GM04503 (cell line): ENCODE results near the gene BCL2L15.
A peak's percentile ranks its signal among the peaks of the same experiment; 100 is the strongest.
"Not testable (repeated sequence)": the region's sequence is repeated elsewhere in the genome, so short reads cannot be mapped to it uniquely, and the experiment has no call there.

ENCODE experiments used
- DNase-seq: peaks from one replicate; pipeline ENCODE4 v3.0.0-alpha.2; 2012; ENCODE audit warnings: low read depth

Gene BCL2L15

DNA sequence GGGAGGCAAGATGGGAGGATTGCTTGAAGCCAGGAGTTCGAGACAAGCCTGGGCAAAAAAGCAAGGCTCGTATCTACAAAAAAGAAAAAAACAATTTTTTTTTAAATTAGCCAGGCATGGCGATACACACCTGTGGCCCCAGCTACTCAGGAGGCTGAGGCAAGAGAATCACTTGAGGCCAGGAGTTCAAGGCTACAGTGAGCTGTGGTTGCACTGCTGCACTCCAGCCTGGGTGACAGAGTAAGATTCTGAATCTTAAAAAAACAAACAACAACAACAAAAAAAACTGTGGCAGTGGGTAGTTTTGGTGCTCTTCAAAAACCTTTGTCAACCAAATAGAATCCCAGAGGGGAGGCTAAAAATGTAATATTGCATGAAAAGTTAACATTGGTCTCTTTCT is 16.6 kb downstream of the BCL2L15 start:
- DNase-seq, result no peak

DNA sequence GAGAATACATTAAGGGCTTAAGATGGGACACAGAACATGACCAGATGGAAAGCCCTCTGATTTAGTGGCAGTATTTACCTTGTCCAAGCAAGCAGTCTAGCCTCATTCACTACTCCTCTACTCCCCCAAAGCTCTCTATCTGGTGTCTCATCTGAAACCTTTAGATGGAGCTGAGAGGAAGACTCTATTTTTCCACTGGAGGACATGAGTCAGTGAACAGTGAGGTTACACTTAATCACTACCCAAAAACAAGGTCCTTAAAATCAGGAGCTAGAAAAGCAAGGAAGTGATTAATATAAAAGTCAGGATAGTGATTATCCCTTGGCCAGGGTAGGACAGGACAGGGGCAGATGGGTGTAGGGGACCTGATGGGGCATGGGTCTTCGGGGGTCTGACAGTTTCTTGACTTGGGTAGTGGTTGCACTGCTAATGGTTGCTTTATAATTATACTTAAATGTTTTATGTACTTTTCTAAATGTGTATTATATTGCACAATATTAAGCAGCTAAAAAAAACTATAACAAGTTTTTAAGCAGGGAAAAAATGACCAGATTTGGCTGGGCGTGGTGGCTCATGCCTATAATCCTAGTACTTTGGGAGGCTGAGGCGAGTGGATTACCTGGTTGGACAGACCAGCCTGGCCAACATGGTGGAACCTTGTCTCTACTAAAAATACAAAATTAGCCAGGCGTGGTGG is 18.8 kb downstream of the BCL2L15 start:
- no peak for DNase-seq

DNA sequence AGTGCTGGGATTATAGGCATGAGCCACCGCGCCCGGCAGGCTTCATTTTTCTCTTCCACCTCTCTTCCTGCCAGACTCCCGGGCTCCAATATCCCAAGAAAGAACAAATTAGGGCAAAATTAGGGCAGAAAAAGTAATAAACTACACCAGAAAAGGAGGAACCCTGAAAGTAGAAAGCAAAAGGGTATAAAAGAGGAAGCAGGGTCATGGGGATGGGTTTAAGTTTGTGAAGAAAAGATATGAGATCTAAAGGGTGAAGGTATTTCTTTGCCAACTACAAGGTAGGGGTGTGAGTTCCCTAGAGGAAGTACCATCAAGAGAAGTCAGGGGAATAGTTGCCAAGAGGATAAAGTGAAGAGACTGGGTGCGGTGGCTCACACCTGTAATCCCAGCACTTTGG is 25.7 kb downstream of the BCL2L15 start:
- no peak for DNase-seq

DNA sequence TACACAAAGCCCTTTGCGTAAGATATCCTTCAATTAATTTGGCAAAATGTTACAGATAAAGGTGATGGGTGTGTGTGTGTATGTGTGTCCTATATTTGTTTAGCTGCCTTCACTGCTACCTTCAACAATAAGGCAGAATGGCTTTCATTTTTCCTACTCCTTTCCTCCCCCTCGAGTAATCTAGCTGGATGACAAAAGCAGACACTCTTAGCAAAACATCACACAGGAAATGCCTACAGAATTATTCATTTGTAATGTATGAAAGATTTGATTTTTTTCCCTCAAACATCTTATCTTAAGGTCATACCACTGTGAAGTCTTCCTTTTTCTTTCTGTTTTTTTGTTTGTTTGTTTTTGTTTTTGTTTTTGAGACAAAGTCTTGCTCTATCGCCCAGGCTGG is 26.5 kb downstream of the BCL2L15 start:
- DNase-seq, result peak; percentile 44

DNA sequence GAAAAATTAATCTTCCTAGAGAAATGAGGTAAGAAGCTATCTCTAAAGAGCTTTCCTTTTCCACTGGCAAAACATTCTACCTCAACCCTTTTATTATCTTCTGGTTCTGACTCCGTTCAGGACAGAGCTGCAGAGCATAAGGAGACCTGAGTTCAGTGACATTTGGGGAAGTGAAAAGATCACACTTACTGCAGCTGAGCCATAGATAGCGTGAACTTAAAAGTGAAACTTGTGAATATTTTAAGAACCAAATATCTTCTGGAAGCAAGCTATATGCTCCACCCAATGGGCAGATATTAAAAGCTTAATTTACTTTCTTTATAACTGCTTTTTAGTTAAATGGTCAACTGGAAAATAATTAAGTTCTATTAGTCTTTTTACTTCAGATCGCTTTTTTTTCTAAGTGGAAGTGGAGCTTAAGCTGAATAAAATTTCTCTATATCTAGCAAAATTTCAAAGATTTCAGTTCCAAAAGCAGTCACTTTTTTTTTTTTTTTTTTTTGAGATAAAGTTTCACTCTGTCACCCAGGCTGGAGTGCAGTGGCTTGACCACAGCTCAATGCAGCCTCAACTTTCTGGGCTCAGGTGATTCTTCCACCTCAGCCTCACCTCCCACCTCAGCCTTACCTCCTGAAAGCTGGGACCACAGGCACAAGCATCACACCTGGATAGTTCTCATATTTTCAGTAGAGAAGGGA is 27.8 kb downstream of the BCL2L15 start:
- DNase-seq, result no peak

DNA sequence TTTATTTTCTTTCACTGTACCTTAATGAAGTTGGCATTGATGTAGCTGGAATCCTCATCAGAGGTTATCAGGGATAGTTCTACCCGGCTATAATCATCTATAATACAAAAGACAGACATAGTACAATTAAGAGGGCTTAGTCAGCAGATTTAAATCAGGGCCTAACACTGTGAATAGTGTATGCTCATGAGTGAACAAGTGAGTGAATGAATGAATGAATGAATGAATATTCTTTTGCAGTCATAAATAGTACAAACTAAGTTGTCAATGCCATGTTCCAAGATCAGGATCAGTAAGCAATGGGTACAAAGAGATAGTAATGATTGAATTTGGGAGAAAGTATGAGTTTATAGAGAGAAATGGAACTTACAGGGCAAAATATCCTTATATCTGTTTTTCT is 28.4 kb downstream of the BCL2L15 start:
- no peak for DNase-seq

DNA sequence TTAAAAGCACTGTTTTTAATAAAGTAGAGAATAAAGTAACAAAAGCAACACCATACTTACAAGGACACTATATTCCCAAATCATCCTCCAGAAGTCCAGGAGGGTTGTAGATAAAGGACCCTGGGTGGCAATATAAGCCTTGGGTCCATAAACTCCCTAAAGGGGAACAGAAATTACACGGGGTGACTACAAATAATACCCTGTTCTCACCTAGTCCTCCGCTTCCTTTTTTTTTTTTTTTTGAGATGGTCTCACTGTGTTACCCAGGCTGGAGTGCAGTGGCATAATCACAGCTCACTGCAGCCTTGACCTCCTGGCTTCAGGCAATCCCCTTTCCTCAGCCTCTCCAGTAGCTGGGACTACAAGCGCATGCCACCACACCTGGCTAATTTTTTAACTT is 29.0 kb downstream of the BCL2L15 start:
- DNase-seq, result no peak

DNA sequence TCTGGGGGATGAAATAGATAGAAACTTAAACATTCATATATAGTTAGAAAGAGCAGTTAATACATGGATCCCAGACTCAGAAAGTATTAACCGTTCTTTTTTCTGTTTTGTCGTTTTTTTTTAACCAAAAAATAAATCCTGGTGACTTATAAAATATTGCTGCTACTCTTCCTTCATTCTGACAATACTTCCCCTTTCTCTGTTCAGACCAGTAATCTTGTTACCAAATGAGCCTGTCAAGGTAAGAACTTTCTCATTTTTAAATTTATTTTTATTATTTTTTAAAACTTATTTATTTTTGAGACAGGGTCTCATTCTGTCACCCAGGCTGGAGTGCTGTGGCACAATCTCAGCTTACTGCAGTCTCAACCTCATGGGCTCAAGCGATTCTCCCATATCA is 29.6 kb downstream of the BCL2L15 start:
- no peak for DNase-seq

DNA sequence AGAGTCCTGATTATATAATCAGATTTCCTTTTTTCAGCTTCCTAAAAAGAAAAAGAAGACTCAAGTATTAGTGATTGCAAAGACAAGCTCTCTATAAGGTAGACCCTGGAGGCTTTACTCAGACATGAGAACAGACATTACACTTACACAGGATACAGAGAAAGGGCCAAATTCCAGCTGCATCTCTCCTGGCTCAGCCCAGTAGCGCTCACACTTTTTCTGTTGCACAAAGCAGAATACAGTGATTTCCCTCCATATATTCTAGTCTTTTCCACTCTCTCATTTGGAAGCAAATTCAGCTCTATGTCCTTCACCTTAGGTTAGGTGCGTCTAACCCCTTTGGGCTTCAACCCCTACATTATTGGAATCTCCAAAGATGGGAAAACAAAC is 31.0 kb downstream of the BCL2L15 start:
- DNase-seq, result no peak

DNA sequence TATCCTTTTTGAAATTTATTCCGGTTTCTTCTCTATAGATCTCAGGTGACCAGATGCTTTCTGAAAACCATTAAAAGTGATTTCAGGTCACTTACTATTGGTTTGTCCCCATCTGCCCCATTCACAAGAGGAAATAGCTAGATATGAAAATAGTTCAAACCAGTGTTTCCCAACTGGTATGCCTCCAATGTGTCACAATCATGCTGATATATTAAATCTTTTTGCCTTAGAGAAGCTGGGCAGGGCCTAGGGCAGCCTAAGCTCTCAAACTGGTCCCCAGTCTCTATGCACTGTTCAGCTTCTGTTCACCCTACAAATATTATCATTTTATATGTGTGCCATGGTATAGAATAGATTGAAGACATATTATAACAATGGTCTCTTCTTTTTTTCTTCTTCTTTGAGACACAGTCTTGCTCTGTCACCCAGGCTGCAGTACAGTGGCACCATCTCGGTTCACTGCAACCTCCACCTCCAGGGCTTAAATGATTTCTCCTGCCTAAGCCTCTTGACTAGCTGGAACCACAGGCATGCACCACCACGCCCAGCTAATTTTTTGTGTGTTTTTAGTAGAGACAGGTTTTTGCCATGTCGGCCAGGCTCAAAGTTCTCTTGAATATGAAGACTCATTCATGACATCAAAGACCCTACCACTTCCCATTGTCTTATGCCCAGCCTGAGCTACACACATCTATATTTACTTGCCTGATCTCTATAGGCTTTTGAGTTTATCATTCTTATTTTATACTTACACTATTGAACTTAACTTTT is 31.6 kb downstream of the BCL2L15 start:
- no peak for DNase-seq

DNA sequence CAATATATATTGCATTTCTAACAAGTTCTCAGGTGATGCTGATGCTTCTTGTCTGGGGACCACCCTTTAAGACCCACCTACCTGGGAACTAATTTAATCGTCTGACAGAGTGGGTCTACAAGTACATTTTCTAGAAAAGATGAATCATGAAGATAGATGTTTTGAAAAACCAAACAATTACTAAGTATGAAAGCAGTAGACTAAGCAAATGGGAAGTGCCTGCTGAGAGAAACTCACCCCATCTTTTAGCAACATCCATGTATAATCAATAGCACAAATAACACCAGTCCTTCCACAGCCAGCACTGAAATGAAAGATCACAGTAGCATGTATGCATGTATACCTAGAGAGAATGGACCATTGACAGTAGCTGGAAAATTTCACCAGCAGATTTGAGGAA is 33.1 kb downstream of the BCL2L15 start:
- no peak for DNase-seq

DNA sequence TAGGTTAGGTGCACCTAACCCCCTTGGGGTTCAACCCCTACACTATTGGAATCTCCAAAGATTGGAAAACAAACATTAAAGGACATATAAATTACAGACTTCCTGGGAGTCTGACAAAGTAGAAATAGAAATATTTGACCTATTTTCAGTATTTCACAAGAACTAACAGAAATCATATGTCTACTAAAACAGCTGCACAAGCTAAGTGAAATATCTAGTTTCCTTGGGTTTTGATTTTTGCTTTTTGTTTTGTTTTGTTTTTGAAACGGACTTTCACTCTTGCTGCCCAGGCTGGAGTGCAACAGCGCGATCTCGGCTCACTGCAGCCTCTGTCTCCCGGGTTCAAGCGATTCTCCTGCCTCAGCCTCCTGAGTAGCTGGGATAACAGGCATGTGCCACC is 34.7 kb downstream of the BCL2L15 start:
- not testable (repeated sequence) for DNase-seq

DNA sequence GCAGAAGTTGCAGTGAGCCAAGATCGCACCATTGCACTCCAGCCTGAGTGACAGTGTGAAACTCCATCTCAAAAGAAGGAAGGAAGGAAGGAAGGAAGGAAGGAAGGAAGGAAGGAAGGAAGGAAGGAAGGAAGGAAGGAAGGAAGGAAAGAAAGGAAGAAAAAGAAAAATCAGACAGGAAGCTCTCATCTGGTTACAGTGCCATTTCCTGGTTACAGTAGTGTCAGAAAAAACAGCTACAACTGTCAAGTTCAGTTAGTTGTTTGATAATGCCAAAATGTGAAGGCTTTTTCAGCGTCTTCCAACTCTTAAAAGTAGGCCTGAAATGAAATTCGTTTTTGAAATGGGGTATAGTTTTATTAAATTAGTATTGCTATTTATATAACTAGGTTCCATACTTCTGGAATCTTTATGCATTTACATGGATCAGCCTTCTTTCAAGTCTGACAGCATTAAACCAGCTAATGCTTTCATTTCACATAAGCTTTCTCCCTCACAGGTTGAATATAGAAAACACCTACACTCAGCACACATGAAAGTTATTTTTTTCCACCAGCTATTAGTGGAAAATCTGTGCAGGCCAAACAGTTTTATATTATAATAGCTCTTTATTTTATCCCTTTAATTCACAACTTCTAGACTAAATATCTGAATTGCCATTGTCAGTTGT is 37.1 kb downstream of the BCL2L15 start:
- no peak for DNase-seq

DNA sequence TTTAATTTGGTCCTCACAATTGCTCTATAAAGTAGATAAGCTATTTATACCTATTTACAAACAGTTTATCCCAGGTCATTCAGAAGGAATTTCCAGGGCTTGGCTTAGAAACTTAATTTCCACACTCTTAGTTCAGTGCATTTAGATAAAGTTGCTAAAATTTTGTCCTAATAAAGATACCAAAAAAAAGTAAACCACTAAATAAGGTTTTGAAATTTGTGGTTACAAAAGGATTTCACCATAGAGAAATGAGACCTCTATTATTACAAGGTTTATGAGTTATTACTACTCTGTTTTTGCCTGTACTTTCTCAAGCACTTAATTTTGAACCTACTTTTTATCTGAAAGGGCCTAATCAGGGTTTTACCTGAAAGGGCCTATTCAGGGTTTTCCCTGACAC is 38.3 kb downstream of the BCL2L15 start:
- no peak for DNase-seq

DNA sequence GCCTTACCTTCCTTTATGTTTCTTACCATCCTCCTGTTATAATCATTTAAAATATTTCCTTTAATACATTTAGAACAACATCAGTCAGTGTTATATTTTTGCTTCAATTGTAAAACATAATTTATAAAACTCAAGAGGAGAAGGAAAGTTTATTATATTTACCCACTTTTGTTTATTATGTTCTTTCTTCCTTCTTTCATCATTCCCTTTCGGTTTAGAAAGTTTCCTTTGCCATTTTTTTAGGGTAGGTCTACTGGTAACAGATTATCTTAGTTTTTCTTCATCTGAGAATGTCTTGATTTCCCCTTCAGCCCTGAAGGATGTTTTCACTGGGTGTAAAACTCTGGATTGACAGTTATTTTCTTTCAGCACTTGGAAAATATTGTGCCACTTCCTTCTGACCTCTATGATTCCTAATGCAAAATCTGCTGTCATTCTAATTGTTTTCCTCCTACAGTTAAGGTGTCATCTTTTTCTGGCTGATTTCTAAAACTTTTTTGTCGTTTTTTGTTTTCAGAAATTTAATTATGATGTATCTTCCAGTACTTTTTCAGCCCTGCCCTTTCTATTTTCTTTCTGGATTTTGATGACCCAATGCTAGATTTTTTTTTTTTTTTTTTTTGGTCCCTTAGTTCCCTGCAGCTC is 40.9 kb downstream of the BCL2L15 start:
- no peak for DNase-seq

DNA sequence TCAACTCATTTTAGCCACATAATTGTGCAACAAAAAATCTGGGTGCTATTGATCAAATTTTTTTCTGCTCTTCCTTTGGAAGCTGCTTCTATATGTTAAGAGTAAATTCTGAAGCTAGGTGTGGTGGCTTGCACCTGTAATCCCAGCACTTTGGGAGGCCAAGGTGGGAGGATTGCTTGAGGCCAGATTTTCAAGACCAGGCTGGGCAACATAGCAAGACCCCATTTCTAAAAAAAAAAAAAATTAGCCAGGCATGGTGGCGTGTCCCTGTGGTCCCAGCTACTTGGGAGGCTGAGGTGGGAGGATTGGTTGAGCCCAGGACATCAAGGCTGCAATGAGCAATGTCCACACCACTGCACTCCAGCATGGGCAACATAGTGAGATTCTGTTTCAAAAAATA is 50.8 kb downstream of the BCL2L15 start:
- no peak for DNase-seq

DNA sequence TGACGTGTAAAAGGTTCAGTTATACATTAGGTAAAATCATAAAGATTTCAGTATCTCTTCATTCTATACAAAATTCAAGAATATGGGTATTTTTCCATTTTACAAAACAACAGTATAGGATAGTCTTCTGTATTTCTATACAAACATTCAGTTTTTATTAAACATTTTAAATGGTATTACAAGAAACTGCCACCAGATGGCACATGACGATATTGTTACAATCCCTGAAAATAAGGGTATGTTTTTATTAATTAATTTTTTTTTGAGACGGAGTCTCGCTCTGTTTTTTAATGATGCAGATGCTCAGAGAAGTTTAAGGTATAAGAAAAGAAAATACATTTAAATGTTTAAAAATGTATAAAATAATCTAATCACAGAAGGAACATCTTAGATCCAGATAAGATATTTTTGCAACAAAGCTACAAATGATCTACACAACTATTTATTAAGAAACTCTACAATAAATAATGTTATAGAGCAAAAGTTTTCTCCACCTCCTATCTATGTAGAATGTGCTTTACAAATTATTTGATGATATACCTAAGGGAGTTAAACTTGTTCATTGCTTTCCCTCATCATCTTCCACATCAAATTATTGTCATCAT is 51.6 kb downstream of the BCL2L15 start:
- no peak for DNase-seq

DNA sequence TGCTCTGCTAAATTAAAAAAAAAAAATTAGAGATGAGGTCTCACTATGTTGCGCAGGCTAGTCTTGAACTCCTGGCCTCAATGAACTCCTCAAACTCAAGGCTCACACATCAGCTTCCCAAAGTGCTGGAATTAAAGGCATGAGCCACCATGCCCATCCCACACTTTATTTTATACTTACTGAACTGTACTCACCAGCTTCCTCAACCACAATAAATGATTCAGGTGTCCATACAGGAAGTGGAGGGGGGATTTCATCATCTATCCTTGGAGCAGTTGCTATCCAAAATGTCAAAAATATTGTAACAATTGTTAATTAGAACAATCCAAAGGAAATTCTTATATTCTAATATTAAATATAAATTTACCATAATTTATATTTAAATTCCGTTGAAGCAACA is 52.7 kb downstream of the BCL2L15 start:
- DNase-seq, result no peak
